ENCODE results near the gene VAV1. TPM values are rescaled to one million over a fixed set of nuclear protein-coding genes. Genes with fewer than 3 reads are reported as not detected.

The VAV1 gene
- total RNA-seq, 5 donors from 2014 or later (not counting 1 experiment from before 2014, with no cell fraction given), result 82.5 to 114 (median 92.2) TPM

- Mint-ChIP-seq H3K36me3 (peaks cover 46% of the 10 kb centered on the region), H3K27me3 (no peaks in the 10 kb centered on the region), H3K9me3 (peaks cover 0 to 10% (median 2%) of the 10 kb centered on the region in 3 donors), H3K4me1 (peaks cover 77 to 78% (median 77%) of the 10 kb centered on the region in 3 donors), H3K27ac (peak overlapping the region; percentile 82 to 86), H3K4me3 (peak overlapping the region in 1 of 3 donors; percentile 54)
- H3K27ac ChIP-seq (ENCODE audit: low read length), result no peak overlapping the region
- DNase-seq, result no peak
- H3K9me3 ChIP-seq, result no peaks in the 10 kb centered on the region
- H3K4me1 ChIP-seq (ENCODE audit: control insufficient read depth in 1 of 2, extremely low read depth in 1 of 2, insufficient read depth in 2 of 2, low read length in 2 of 2), result peaks cover 10 to 68% of the 10 kb centered on the region in 2 experiments
- H3K4me3 ChIP-seq (ENCODE audit: control insufficient read depth in 1 of 2, extremely low read depth in 1 of 2, low read length in 1 of 2), result no peak overlapping the region
- 97% methylated on average over 5 of the region's 6 CpGs for WGBS (ENCODE audit: insufficient coverage)
- ATAC-seq (replicated peaks in 1 of 4), result no peak
- H3K27me3 ChIP-seq (replicated peaks in 1 of 2; ENCODE audit: control insufficient read depth in 2 of 2, extremely low read depth in 1 of 2, insufficient read depth in 2 of 2, low read length in 1 of 2), result no peaks in the 10 kb centered on the region
- peaks cover 0 to 26% of the 10 kb centered on the region in 2 donors for H3K36me3 ChIP-seq (ENCODE audit: control insufficient read depth in 2 of 2, extremely low read depth in 1 of 2, insufficient read depth in 1 of 2, low read length in 1 of 2)
- CTCF ChIA-PET, result interaction anchor here in 1 of 2 donors (0.8 kb wide), 1 partner anchor 10 kb away, joined by 3 read pairs; no protein-coding TSS in a partner anchor
- POLR2A ChIA-PET, result no interaction called here
Observed at GRCh38 chr19:6791237-6791636, 18.7 kb downstream of the VAV1 start.

GRCh38 chr19:6793411-6793810 is 20.9 kb downstream of the VAV1 start:
- Histone ChIP-seq H3K27ac (ENCODE audit: low read length) (no peak overlapping the region), H3K9me3 (no peaks in the 10 kb centered on the region), H3K4me1 (ENCODE audit: control insufficient read depth in 1 of 2, extremely low read depth in 1 of 2, insufficient read depth in 2 of 2, low read length in 2 of 2) (peaks cover 16 to 82% of the 10 kb centered on the region in 2 experiments), H3K4me3 (ENCODE audit: control insufficient read depth in 1 of 2, extremely low read depth in 1 of 2, low read length in 1 of 2) (no peak overlapping the region), H3K36me3 (ENCODE audit: control insufficient read depth in 2 of 2, extremely low read depth in 1 of 2, insufficient read depth in 1 of 2, low read length in 1 of 2) (peaks cover 0 to 30% of the 10 kb centered on the region in 2 donors), H3K27me3 (replicated peaks in 1 of 2; ENCODE audit: control insufficient read depth in 2 of 2, extremely low read depth in 1 of 2, insufficient read depth in 2 of 2, low read length in 1 of 2) (no peaks in the 10 kb centered on the region)
- ChIA-PET CTCF (no interaction called here), POLR2A (no interaction called here)
- peaks cover 0 to 10% (median 2%) of the 10 kb centered on the region in 3 donors for H3K9me3 Mint-ChIP-seq
- H3K36me3 Mint-ChIP-seq, result peaks cover 46% of the 10 kb centered on the region
- H3K4me1 Mint-ChIP-seq, result peaks cover 82 to 89% (median 87%) of the 10 kb centered on the region in 3 donors
- H3K27me3 Mint-ChIP-seq, result no peaks in the 10 kb centered on the region
- DNase-seq (no peak), ATAC-seq (replicated peaks in 1 of 4) (peak in 3 of 4 experiments; percentile 37 to 58 (median 55))
- WGBS (ENCODE audit: insufficient coverage), result no CpG with 5 or more reads among the region's 4 CpGs
- peak overlapping the region in 1 of 3 donors; percentile 54 for H3K4me3 Mint-ChIP-seq
- H3K27ac Mint-ChIP-seq, result peak overlapping the region; percentile 82 to 86

GRCh38 chr19:6793973-6794372 is 21.5 kb downstream of the VAV1 start:
- Mint-ChIP-seq H3K27ac (peak overlapping the region; percentile 23 to 56), H3K4me1 (peaks cover 80 to 87% (median 86%) of the 10 kb centered on the region in 3 donors), H3K27me3 (no peaks in the 10 kb centered on the region), H3K9me3 (peaks cover 0 to 10% (median 2%) of the 10 kb centered on the region in 3 donors), H3K36me3 (peaks cover 40% of the 10 kb centered on the region), H3K4me3 (no peak overlapping the region)
- H3K9me3 ChIP-seq, result no peaks in the 10 kb centered on the region
- ChIA-PET CTCF (no interaction called here), POLR2A (no interaction called here)
- DNase-seq (no peak), ATAC-seq (replicated peaks in 1 of 4) (no peak)
- peaks cover 16 to 81% of the 10 kb centered on the region in 2 experiments for H3K4me1 ChIP-seq (ENCODE audit: control insufficient read depth in 1 of 2, extremely low read depth in 1 of 2, insufficient read depth in 2 of 2, low read length in 2 of 2)
- H3K36me3 ChIP-seq (ENCODE audit: control insufficient read depth in 2 of 2, extremely low read depth in 1 of 2, insufficient read depth in 1 of 2, low read length in 1 of 2), result peaks cover 0 to 27% of the 10 kb centered on the region in 2 donors
- H3K4me3 ChIP-seq (ENCODE audit: control insufficient read depth in 1 of 2, extremely low read depth in 1 of 2, low read length in 1 of 2), result no peak overlapping the region
- H3K27me3 ChIP-seq (replicated peaks in 1 of 2; ENCODE audit: control insufficient read depth in 2 of 2, extremely low read depth in 1 of 2, insufficient read depth in 2 of 2, low read length in 1 of 2), result no peaks in the 10 kb centered on the region
- WGBS (ENCODE audit: insufficient coverage), result 100% methylated on average over 1 of the region's 5 CpGs
- H3K27ac ChIP-seq (ENCODE audit: low read length), result no peak overlapping the region

- over 99% methylated on average over 9 of the region's 13 CpGs for WGBS (ENCODE audit: insufficient coverage)
- H3K27me3 ChIP-seq (replicated peaks in 1 of 2; ENCODE audit: control insufficient read depth in 2 of 2, extremely low read depth in 1 of 2, insufficient read depth in 2 of 2, low read length in 1 of 2), result no peaks in the 10 kb centered on the region
- H3K9me3 ChIP-seq, result no peaks in the 10 kb centered on the region
- Mint-ChIP-seq H3K27me3 (no peaks in the 10 kb centered on the region), H3K27ac (peak overlapping the region; percentile 23 to 68), H3K9me3 (peaks cover 0 to 10% (median 2%) of the 10 kb centered on the region in 3 donors), H3K4me3 (no peak overlapping the region), H3K36me3 (peaks cover 37% of the 10 kb centered on the region), H3K4me1 (peaks cover 83 to 88% (median 87%) of the 10 kb centered on the region in 3 donors)
- H3K4me3 ChIP-seq (ENCODE audit: control insufficient read depth in 1 of 2, extremely low read depth in 1 of 2, low read length in 1 of 2), result no peak overlapping the region
- no peak for DNase-seq
- no peak overlapping the region for H3K27ac ChIP-seq (ENCODE audit: low read length)
- ATAC-seq (replicated peaks in 1 of 4), result no peak
- POLR2A ChIA-PET, result no interaction called here
- peaks cover 0 to 27% of the 10 kb centered on the region in 2 donors for H3K36me3 ChIP-seq (ENCODE audit: control insufficient read depth in 2 of 2, extremely low read depth in 1 of 2, insufficient read depth in 1 of 2, low read length in 1 of 2)
- peaks cover 17 to 81% of the 10 kb centered on the region in 2 experiments for H3K4me1 ChIP-seq (ENCODE audit: control insufficient read depth in 1 of 2, extremely low read depth in 1 of 2, insufficient read depth in 2 of 2, low read length in 2 of 2)
- CTCF ChIA-PET, result no interaction called here
Observed at GRCh38 chr19:6794686-6795431, 22.4 kb downstream of the VAV1 start.

- Histone ChIP-seq H3K27me3 (replicated peaks in 1 of 2; ENCODE audit: control insufficient read depth in 2 of 2, extremely low read depth in 1 of 2, insufficient read depth in 2 of 2, low read length in 1 of 2) (no peaks in the 10 kb centered on the region), H3K9me3 (no peaks in the 10 kb centered on the region), H3K4me3 (ENCODE audit: control insufficient read depth in 1 of 2, extremely low read depth in 1 of 2, low read length in 1 of 2) (no peak overlapping the region), H3K4me1 (ENCODE audit: control insufficient read depth in 1 of 2, extremely low read depth in 1 of 2, insufficient read depth in 2 of 2, low read length in 2 of 2) (peaks cover 24 to 84% of the 10 kb centered on the region in 2 experiments), H3K27ac (ENCODE audit: low read length) (no peak overlapping the region), H3K36me3 (ENCODE audit: control insufficient read depth in 2 of 2, extremely low read depth in 1 of 2, insufficient read depth in 1 of 2, low read length in 1 of 2) (peaks cover 0 to 24% of the 10 kb centered on the region in 2 donors)
- Mint-ChIP-seq H3K27me3 (no peaks in the 10 kb centered on the region), H3K4me3 (no peak overlapping the region), H3K36me3 (peaks cover 33% of the 10 kb centered on the region), H3K27ac (peak overlapping the region; percentile 34 to 85), H3K4me1 (peaks cover 82 to 88% (median 87%) of the 10 kb centered on the region in 3 donors), H3K9me3 (peaks cover 0 to 10% (median 2%) of the 10 kb centered on the region in 3 donors)
- DNase-seq, result no peak
- no peak for ATAC-seq (replicated peaks in 1 of 4)
- ChIA-PET CTCF (no interaction called here), POLR2A (no interaction called here)
- WGBS (ENCODE audit: insufficient coverage), result 100% methylated on average over 3 of the region's 4 CpGs
Observed at GRCh38 chr19:6796278-6796677, 23.8 kb downstream of the VAV1 start.

GRCh38 chr19:6797646-6798045 is 25.1 kb downstream of the VAV1 start:
- ChIA-PET CTCF (interaction anchor here in 1 of 2 donors (0.6 to 0.7 kb wide), 2 partner anchors 24 to 586 kb away, joined by 4 read pairs; no protein-coding TSS in a partner anchor), POLR2A (interaction anchor here in 1 of 2 donors (0.6 kb wide), 1 partner anchor 46 kb away, joined by 3 read pairs; no protein-coding TSS in a partner anchor)
- Mint-ChIP-seq H3K36me3 (peaks cover 21% of the 10 kb centered on the region), H3K9me3 (peaks cover 0 to 10% (median 2%) of the 10 kb centered on the region in 3 donors), H3K27me3 (no peaks in the 10 kb centered on the region), H3K4me3 (no peak overlapping the region), H3K27ac (peak overlapping the region; percentile 74 to 85), H3K4me1 (peaks cover 80 to 86% (median 83%) of the 10 kb centered on the region in 3 donors)
- Histone ChIP-seq H3K9me3 (no peaks in the 10 kb centered on the region), H3K4me3 (ENCODE audit: control insufficient read depth in 1 of 2, extremely low read depth in 1 of 2, low read length in 1 of 2) (no peak overlapping the region), H3K36me3 (ENCODE audit: control insufficient read depth in 2 of 2, extremely low read depth in 1 of 2, insufficient read depth in 1 of 2, low read length in 1 of 2) (peaks cover 0 to 21% of the 10 kb centered on the region in 2 donors), H3K27me3 (replicated peaks in 1 of 2; ENCODE audit: control insufficient read depth in 2 of 2, extremely low read depth in 1 of 2, insufficient read depth in 2 of 2, low read length in 1 of 2) (no peaks in the 10 kb centered on the region), H3K27ac (ENCODE audit: low read length) (no peak overlapping the region), H3K4me1 (ENCODE audit: control insufficient read depth in 1 of 2, extremely low read depth in 1 of 2, insufficient read depth in 2 of 2, low read length in 2 of 2) (peaks cover 27 to 81% of the 10 kb centered on the region in 2 experiments)
- DNase-seq, result no peak
- ATAC-seq (replicated peaks in 1 of 4), result no peak
- no CpG with 5 or more reads among the region's 9 CpGs for WGBS (ENCODE audit: insufficient coverage)
